ENCODE data around the gene GPR78.

DNA sequence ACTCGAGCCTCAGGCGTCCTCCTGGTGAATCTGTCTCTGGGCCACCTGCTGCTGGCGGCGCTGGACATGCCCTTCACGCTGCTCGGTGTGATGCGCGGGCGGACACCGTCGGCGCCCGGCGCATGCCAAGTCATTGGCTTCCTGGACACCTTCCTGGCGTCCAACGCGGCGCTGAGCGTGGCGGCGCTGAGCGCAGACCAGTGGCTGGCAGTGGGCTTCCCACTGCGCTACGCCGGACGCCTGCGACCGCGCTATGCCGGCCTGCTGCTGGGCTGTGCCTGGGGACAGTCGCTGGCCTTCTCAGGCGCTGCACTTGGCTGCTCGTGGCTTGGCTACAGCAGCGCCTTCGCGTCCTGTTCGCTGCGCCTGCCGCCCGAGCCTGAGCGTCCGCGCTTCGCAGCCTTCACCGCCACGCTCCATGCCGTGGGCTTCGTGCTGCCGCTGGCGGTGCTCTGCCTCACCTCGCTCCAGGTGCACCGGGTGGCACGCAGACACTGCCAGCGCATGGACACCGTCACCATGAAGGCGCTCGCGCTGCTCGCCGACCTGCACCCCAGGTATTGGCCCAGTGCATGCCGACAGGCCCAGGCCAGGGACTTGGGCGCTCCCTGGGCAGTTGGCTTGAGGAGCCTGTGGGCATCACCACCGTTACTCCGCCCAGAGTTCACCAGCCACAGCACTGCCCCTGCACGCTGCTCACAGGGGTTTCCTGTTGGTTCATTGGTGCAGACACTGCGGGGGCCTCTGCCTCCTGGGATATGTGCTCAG is 1.1 kb downstream of the GPR78 start:
- TF ChIP-seq, protein P1, sequence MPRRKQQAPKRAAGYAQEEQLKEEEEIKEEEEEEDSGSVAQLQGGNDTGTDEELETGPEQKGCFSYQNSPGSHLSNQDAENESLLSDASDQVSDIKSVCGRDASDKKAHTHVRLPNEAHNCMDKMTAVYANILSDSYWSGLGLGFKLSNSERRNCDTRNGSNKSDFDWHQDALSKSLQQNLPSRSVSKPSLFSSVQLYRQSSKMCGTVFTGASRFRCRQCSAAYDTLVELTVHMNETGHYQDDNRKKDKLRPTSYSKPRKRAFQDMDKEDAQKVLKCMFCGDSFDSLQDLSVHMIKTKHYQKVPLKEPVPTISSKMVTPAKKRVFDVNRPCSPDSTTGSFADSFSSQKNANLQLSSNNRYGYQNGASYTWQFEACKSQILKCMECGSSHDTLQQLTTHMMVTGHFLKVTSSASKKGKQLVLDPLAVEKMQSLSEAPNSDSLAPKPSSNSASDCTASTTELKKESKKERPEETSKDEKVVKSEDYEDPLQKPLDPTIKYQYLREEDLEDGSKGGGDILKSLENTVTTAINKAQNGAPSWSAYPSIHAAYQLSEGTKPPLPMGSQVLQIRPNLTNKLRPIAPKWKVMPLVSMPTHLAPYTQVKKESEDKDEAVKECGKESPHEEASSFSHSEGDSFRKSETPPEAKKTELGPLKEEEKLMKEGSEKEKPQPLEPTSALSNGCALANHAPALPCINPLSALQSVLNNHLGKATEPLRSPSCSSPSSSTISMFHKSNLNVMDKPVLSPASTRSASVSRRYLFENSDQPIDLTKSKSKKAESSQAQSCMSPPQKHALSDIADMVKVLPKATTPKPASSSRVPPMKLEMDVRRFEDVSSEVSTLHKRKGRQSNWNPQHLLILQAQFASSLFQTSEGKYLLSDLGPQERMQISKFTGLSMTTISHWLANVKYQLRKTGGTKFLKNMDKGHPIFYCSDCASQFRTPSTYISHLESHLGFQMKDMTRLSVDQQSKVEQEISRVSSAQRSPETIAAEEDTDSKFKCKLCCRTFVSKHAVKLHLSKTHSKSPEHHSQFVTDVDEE (CRISPR knock-in tag; IDR thresholded peaks at IDR 0.05): no peak
- TF ChIP-seq OSR1 (CRISPR knock-in tag; IDR thresholded peaks at IDR 0.05): no peak
- no peak for TF ChIP-seq SNAI2 (CRISPR knock-in tag; IDR thresholded peaks at IDR 0.05)
- no peak for TF ChIP-seq TCF4 (CRISPR knock-in tag; IDR thresholded peaks at IDR 0.05; ENCODE audit: borderline replicate concordance)
- TF ChIP-seq, protein P2, sequence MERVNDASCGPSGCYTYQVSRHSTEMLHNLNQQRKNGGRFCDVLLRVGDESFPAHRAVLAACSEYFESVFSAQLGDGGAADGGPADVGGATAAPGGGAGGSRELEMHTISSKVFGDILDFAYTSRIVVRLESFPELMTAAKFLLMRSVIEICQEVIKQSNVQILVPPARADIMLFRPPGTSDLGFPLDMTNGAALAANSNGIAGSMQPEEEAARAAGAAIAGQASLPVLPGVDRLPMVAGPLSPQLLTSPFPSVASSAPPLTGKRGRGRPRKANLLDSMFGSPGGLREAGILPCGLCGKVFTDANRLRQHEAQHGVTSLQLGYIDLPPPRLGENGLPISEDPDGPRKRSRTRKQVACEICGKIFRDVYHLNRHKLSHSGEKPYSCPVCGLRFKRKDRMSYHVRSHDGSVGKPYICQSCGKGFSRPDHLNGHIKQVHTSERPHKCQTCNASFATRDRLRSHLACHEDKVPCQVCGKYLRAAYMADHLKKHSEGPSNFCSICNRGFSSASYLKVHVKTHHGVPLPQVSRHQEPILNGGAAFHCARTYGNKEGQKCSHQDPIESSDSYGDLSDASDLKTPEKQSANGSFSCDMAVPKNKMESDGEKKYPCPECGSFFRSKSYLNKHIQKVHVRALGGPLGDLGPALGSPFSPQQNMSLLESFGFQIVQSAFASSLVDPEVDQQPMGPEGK (CRISPR knock-in tag; IDR thresholded peaks at IDR 0.05; ENCODE audit: borderline replicate concordance): no peak
- TF ChIP-seq TOX (CRISPR knock-in tag; IDR thresholded peaks at IDR 0.05; ENCODE audit: borderline replicate concordance): no peak
- no peak for TF ChIP-seq ZNF70 (CRISPR knock-in tag; IDR thresholded peaks at IDR 0.05)
- TF ChIP-seq ZFP3 (CRISPR knock-in tag; IDR thresholded peaks at IDR 0.05): no peak
- no peak for TF ChIP-seq ZFP30 (CRISPR knock-in tag; IDR thresholded peaks at IDR 0.05)
- no peak for TF ChIP-seq ESRRG (CRISPR knock-in tag; IDR thresholded peaks at IDR 0.05)
